Lower lobe of right lung (tissue), 2 donors: ENCODE measurements around the gene NEDD4. TPM values are rescaled to one million over a fixed set of nuclear protein-coding genes. Genes with fewer than 3 reads are reported as not detected.

ENCODE experiments used
- ATAC-seq, 2 donors: fragments of 200-7000 bp; cut with Tn5 transposase; one replicate each; pipeline ENCODE4 v1.9.1; 2020 to 2022; ENCODE audit warnings: mild to moderate bottlenecking in 2 of 2, moderate library complexity in 2 of 2
- DNase-seq: peaks from one replicate; pipeline ENCODE4 v3.0.0-alpha.2; 2020
- H3K27ac ChIP-seq: fragments of 200-600 bp; one replicate; pipeline ENCODE4 v1.8.0; 2022
- H3K27me3 ChIP-seq: fragments of 200-600 bp; one replicate; pipeline ENCODE4 v1.8.0; 2022; ENCODE audit warnings: low read depth
- H3K36me3 ChIP-seq: fragments of 200-600 bp; one replicate; pipeline ENCODE4 v1.8.0; 2022; ENCODE audit warnings: mild to moderate bottlenecking
- H3K4me1 ChIP-seq: fragments of 200-600 bp; one replicate; pipeline ENCODE4 v1.8.0; 2022
- H3K4me3 ChIP-seq: fragments of 200-600 bp; one replicate; pipeline ENCODE4 v1.8.0; 2022; ENCODE audit warnings: mild to moderate bottlenecking
- H3K9me3 ChIP-seq: fragments of 200-600 bp; one replicate; pipeline ENCODE4 v1.8.0; 2022
- CTCF ChIP-seq: fragments of 200-600 bp; IDR thresholded peaks from one replicate; pipeline ENCODE4 v1.8.0; 2022; ENCODE audit warnings: antibody characterized with exemption, mild to moderate bottlenecking
- intact Hi-C: fragments of 100-400 bp; cut with DNase I; formaldehyde crosslinking; loops from one replicate; pipeline ENCODE4 v1.11.0; 2022
- total RNA-seq: library from RNA; stranded (reverse); fragmentation: NEBNext Ultra II Directional; extraction: Animal tissue kit (Norgen Biotek cat#: 25700); gene quantifications from one replicate; pipeline ENCODE4 v1.2.1, GENCODE V29; 2021
- donor health status: DM: no; HTN: yes; CAD: no; lungs with severe emphysema.

NEDD4 gene
- total RNA-seq, 1 donor from 2014 or later = 16.5 TPM

DNA sequence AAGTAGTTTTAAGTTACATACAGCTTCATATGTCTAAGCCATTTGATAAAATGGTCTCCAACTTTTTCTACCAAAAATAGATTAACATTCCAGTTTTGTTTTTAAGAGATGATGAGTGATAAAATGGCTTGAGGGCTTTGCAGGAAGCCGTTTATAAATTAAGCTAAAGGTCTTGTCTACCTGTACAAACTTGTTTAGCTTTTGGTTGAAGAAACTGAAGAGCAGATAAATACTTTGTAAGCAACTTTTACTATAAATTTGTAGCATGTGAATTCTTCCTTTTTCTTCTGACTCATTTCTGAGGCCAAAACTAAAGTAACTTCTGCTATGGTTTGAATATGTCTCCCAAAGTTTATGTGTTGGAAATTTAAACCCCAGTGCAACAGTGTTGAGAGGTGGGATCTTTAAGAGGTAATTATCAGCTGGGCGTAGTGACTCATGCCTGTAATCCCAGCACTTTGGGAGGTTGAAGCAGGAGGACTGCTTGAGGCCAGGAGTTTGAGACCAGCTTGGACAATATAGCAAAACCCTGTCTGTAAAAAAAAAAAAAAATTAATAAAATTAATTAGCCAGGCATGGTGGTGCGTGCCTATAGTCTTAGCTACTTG lies 8.2 kb upstream of the NEDD4 start:
- no peaks in the 10 kb centered on the region for H3K4me1 ChIP-seq
- no peak overlapping the region for H3K27ac ChIP-seq
- no peaks in the 10 kb centered on the region for H3K9me3 ChIP-seq
- no peak for ATAC-seq
- H3K4me3 ChIP-seq = no peak overlapping the region
- DNase-seq = no peak
- no peak for TF ChIP-seq CTCF
- H3K27me3 ChIP-seq = no peaks in the 10 kb centered on the region
- H3K36me3 ChIP-seq = no peaks in the 10 kb centered on the region
- intact Hi-C loops = no loop called here

DNA sequence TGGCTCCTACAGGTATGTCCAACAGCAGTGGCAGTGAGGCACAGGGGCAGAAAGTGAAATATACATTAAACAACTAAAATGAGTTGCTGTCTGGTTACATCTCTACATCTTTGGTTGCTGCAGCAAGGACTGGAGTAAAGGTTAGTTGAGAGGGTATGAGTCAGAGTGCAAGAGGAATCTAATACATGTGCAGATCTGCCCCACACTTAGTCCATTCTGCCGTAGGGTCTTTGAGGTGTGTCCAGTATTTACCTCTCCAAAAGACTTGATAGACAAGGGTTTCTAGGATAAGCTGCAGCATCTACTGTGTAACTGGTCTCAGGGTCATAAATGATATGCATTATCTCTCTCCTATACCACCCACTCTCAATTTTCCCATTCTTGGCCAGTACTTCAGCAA lies 6.2 kb upstream of the NEDD4 start:
- intact Hi-C loops = no loop called here
- no peaks in the 10 kb centered on the region for H3K27me3 ChIP-seq
- no peak for TF ChIP-seq CTCF
- no peak overlapping the region for H3K4me3 ChIP-seq
- no peak for ATAC-seq
- peaks cover 2% of the 10 kb centered on the region for H3K4me1 ChIP-seq
- no peaks in the 10 kb centered on the region for H3K36me3 ChIP-seq
- no peaks in the 10 kb centered on the region for H3K9me3 ChIP-seq
- DNase-seq = no peak
- no peak overlapping the region for H3K27ac ChIP-seq

- ATAC-seq (no peak), DNase-seq (no peak)
- Histone ChIP-seq H3K4me3 (no peak overlapping the region), H3K36me3 (no peaks in the 10 kb centered on the region), H3K27me3 (no peaks in the 10 kb centered on the region), H3K9me3 (no peaks in the 10 kb centered on the region), H3K4me1 (peaks cover 10% of the 10 kb centered on the region), H3K27ac (no peak overlapping the region)
- no peak for TF ChIP-seq CTCF
- intact Hi-C loops = no loop called here
Observed at GRCh38 chr15:55998478-55998877, 5.1 kb upstream of the NEDD4 start.

GRCh38 chr15:55993804-55994560 lies 570 bp upstream of the NEDD4 start:
- no peak for DNase-seq
- Histone ChIP-seq H3K4me3 (peak overlapping the region; percentile 87), H3K4me1 (peaks cover 28% of the 10 kb centered on the region), H3K27ac (peak overlapping the region; percentile 90), H3K36me3 (no peaks in the 10 kb centered on the region), H3K9me3 (no peaks in the 10 kb centered on the region), H3K27me3 (no peaks in the 10 kb centered on the region)
- no peak for TF ChIP-seq CTCF
- ATAC-seq = peak; percentile 5 to 12
- intact Hi-C loops = no loop called here

- Histone ChIP-seq H3K27me3 (no peaks in the 10 kb centered on the region), H3K9me3 (no peaks in the 10 kb centered on the region), H3K4me1 (peaks cover 28% of the 10 kb centered on the region), H3K36me3 (no peaks in the 10 kb centered on the region), H3K27ac (peak overlapping the region; percentile 90), H3K4me3 (peak overlapping the region; percentile 87)
- no peak for ATAC-seq
- no peak for TF ChIP-seq CTCF
- intact Hi-C loops = no loop called here
- no peak for DNase-seq
Observed at GRCh38 chr15:55992769-55993110, 672 bp downstream of the NEDD4 start.
